Aorta (tissue), 5 donors: ENCODE measurements around the gene VARS2. TPM values are rescaled to one million over a fixed set of nuclear protein-coding genes. Genes with fewer than 3 reads are reported as not detected.
"Not testable (repeated sequence)": the region's sequence is repeated elsewhere in the genome, so short reads cannot be mapped to it uniquely, and the experiment has no call there.

ENCODE experiments used
- ATAC-seq: fragments of 200-7000 bp; cut with Tn5 transposase; one replicate; pipeline ENCODE4 v1.9.1; 2022; ENCODE audit warnings: moderate library complexity; ENCODE audit not compliant: low FRiP score
- DNase-seq, 2 donors: peaks; one replicate each; pipeline ENCODE4 v3.0.0-alpha.2; 2020
- H3K27ac ChIP-seq, 2 donors: one replicate each; pipeline ENCODE4 v1.5.1; 2013; ENCODE audit warnings: low read length in 2 of 2, mild to moderate bottlenecking in 2 of 2, moderate library complexity in 2 of 2, control low read depth in 1 of 2, inconsistent platforms in 1 of 2, low read depth in 1 of 2
- H3K27me3 ChIP-seq, 2 donors: one replicate each; pipeline ENCODE4 v1.6.1; 2013; ENCODE audit warnings: control low read depth in 1 of 2, low read length in 1 of 2, mild to moderate bottlenecking in 1 of 2, moderate library complexity in 1 of 2; ENCODE audit not compliant: insufficient read depth in 2 of 2, control insufficient read depth in 1 of 2
- H3K36me3 ChIP-seq, 2 donors: one replicate each; pipeline ENCODE4 v1.6.1; 2013; ENCODE audit warnings: control low read depth in 1 of 2, low read length in 1 of 2, mild to moderate bottlenecking in 1 of 2; ENCODE audit not compliant: insufficient read depth in 2 of 2, control insufficient read depth in 1 of 2
- H3K4me1 ChIP-seq, 2 donors: one replicate each; pipeline ENCODE4 v1.6.1; 2013; ENCODE audit warnings: low read length in 2 of 2, control low read depth in 1 of 2, mild to moderate bottlenecking in 1 of 2, moderate library complexity in 1 of 2; ENCODE audit not compliant: insufficient read depth in 2 of 2, control insufficient read depth in 1 of 2
- H3K4me3 ChIP-seq, 2 donors: one replicate each; pipeline ENCODE4 v1.5.1; 2013; ENCODE audit warnings: low read length in 2 of 2, control low read depth in 1 of 2, mild to moderate bottlenecking in 1 of 2
- H3K9me3 ChIP-seq: one replicate; pipeline ENCODE4 v1.6.1; 2013; ENCODE audit warnings: mild to moderate bottlenecking, low read length; ENCODE audit not compliant: control insufficient read depth
- WGBS, 2 donors: extraction: QIAGEN DNeasy Blood & Tissue Kit; methylation state at CpG; one replicate each; pipeline ENCODE4 v1.1.7; 2013; 5-methylcytosine and 5-hydroxymethylcytosine counted together
- intact Hi-C, 2 donors: fragments of 100-400 bp; cut with DNase I; formaldehyde crosslinking; loops; one replicate each; pipeline versions ENCODE4 v1.14.2 to v1.15.0; 2022
- long read RNA-seq, 2 donors: library from polyadenylated mRNA; unstranded; transcript quantifications; one replicate each; pipeline ENCODE4 v2.0.0, GENCODE V29; 2020 to 2021
- polyA plus RNA-seq, 2 donors: library from polyadenylated mRNA; stranded (reverse); fragments of 200-250 nt; gene quantifications; one replicate each; pipeline ENCODE4 v1.2.3, GENCODE V29; 2013
- total RNA-seq, 2 donors: library from RNA; stranded (reverse); fragmentation: NEBNext Ultra II Directional; extraction: Animal tissue kit (Norgen Biotek cat#: 25700); gene quantifications; one replicate each; pipeline ENCODE4 v1.2.1, GENCODE V29; 2021
- donor health status: healthy with polysubstance abuse.
- donor health status: Bipolar disorder and iron deficiency.
- donor health status: DM: no; HTN: no; CAD: no.
- donor health status: DM: no; HTN: no; CAD: no.
- donor health status: DM: yes; HTN: yes; CAD: no.

Gene VARS2
- total RNA-seq = 10 to 100 TPM; 16.0 to 19.1 TPM
- polyA plus RNA-seq = 10 to 100 TPM in 1 of 2 donors, 1 to 10 TPM in 1; 9.6 to 65.7 TPM
- long read RNA-seq, donor 1, partial matches to known transcripts = 13 of 17 reads
- long read RNA-seq, donor 1, other reads (novel, unspliced or antisense) = 4 of 17 reads
- long read RNA-seq, donor 2, partial matches to known transcripts = 5 of 11 reads
- long read RNA-seq, donor 2, other reads (novel, unspliced or antisense) = 5 of 11 reads

DNA sequence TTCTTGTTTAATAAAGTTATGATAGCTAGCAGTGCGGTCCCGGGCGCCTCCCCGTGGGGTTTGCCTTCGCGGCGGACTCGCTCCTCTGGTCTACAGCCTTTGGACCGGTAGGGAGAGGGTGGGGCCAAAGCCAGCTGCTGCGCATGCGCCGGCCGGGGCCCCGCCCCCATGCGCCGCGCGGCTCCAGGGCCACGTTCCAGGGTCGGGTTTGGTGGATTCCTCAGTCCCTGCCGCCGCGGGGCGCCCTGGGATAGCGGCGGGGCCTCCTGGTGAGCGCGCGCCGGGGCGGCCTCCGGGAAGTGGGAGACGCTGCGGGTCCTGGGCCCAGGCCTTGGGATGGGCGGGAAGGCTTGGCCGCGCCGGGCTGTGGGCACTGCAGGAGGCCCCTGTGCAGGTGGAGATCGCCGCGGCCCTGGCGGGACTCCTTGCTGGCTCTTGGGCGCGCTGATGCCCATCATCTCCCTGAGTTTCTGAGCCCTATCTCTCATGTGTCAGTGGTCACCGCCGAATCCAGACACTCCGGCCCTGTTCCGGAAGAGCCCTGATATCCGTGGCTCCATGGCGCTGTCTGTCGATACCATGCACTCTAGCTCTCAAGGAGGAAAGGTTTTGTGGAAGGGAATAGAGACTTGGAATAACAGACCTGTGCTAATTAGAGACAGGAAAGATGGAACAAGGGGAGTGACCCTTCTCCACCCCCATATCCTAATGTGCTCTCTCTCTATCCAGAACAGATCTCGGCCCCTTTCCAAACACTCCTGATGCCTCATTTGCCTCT lies at the start of gene VARS2:
VARS2 (plus strand) TSS at position 163 of the 778 bp plus-strand sequence; CDS start at position 762, 599 bp downstream.
- Histone ChIP-seq H3K9me3 (no peaks in the 10 kb centered on the region), H3K36me3 (peaks cover 0 to 2% of the 10 kb centered on the region in 2 donors), H3K27me3 (no peaks in the 10 kb centered on the region), H3K4me3 (peak within 1 kb of the TSS; percentile 28 to 33), H3K27ac (peak within 1 kb of the TSS; percentile 33 to 72), H3K4me1 (peaks cover 0 to 1% of the 10 kb centered on the region in 2 donors)
- 0 to 1% methylated on average over 36 to 52 of the region's 52 CpGs for WGBS, 2 donors
- DNase-seq (peak; percentile 93 to 96), ATAC-seq (peak; percentile 96)
- intact Hi-C loops = no loop called here

DNA sequence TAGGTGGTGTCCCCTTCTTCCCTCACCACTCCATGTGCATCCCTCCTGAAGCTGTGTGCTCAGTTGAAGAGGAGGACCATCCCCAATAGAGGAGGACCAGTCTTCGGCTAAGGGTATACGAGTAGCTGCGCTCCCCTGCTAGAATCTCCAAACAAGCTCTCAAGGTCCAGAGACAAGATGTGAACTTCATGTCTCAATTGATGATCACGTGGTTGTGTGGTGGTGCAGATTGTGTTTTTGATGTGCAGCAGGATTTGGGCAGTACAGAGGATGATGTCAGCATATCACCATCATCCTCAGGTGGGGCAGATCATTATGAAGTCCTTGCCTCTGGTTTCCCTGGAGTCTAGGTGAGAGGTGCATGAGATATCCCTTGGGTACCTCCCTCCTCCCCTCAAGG lies 49.7 kb upstream of the VARS2 start:
- 81 to 85% methylated on average over 4 of the region's 4 CpGs for WGBS, 2 donors
- ATAC-seq = no peak

DNA sequence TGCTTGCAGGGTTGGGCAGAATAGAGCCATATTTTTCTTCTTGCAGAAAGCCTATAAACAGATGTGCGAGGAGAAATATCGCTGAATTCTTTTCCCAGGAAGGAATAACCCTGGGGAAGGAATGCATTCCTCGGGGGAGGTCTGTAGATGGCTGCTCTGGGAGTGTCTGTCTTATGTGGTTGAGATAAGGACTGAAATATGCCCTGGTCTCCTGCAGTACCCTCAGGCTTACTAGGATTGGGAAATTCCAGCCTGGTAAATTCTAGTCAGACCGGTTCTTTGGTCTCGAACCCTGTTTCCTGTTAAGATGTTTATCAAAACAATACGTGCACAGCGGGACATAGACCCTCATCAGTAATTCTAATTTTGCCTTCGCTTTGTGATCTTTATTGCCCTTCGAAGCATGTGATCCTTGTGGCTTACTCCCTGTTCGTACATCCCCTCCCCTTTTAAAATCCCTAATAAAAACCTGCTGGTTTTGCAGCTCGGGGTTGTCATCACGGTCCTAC lies 44.7 kb upstream of the VARS2 start:
- H3K4me3 ChIP-seq, H3K4me1 ChIP-seq, H3K9me3 ChIP-seq, H3K27ac ChIP-seq, DNase-seq, intact Hi-C loops, ATAC-seq, H3K36me3 ChIP-seq, H3K27me3 ChIP-seq: not testable (repeated sequence)
- 37 to 44% methylated on average over 12 of the region's 12 CpGs for WGBS, 2 donors

More for the DNA sequence above, 49.7 kb upstream of the VARS2 start:
- DNase-seq = no peak
- no peak overlapping the region for H3K4me3 ChIP-seq
- H3K27ac ChIP-seq = no peak overlapping the region
- no peaks in the 10 kb centered on the region for H3K36me3 ChIP-seq
- no peaks in the 10 kb centered on the region for H3K27me3 ChIP-seq
- intact Hi-C loops = no loop called here
- H3K9me3 ChIP-seq = no peaks in the 10 kb centered on the region
- no peaks in the 10 kb centered on the region for H3K4me1 ChIP-seq

DNA sequence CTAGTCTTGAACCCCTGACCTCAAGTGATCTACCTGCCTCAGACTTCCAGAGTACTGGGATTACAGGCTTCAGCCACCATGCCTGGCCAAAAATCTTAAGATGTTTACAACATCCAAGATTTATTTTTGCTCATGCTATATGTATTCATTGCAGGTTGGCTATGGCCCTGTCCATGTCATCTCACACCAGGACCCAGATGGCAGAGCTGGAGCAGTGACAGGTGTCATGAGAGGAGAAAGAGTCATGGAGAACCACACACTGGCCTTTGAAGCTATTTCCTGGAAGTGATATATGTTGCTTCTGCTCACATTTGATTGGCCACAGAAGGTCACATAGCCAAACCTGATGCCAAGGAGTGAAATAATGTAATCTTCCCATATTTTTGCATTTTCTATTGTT lies 43.5 kb upstream of the VARS2 start:
- no peak overlapping the region for H3K27ac ChIP-seq
- intact Hi-C loops = loop anchor here in 1 of 2 donors (10.0 kb wide), 1 partner anchor 196 kb away; the partner anchor contains the start of gene DHX16
- no peaks in the 10 kb centered on the region for H3K36me3 ChIP-seq
- no peak for DNase-seq
- no peak for ATAC-seq
- no peak overlapping the region for H3K4me3 ChIP-seq
- no peaks in the 10 kb centered on the region for H3K4me1 ChIP-seq
- H3K27me3 ChIP-seq = no peaks in the 10 kb centered on the region
- H3K9me3 ChIP-seq = no peaks in the 10 kb centered on the region

DNA sequence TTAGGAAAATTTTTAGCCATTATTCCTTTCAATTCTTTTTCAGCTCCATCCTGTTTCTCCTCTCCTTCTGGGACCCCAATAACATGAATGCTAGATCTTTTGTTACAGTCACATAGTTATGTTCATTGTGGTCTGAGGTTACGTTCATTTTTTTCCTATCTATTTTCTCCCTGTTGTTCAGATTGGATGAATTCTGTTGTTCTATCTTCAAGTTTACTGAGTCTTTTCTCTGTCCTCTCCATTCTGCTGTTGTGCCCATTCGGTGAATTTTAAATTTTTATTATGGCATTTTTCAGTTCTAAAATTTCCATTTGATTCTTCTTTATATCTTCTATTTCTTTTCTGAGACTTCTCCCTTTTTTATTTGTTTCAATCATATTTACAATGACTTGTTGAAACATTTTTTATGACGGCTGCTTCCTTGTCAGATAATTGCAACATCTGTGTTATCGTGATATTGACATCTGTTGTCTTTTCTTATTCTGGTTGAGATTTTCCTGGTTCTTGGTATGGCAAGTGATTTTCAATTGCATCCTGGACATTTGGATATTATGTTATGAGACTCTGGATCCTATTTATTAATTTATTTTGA lies 42.4 kb upstream of the VARS2 start:
- DNase-seq (no peak), ATAC-seq (no peak)
- no peaks in the 10 kb centered on the region for H3K27me3 ChIP-seq
- H3K4me1 ChIP-seq = no peaks in the 10 kb centered on the region
- intact Hi-C loops = loop anchor here in 1 of 2 donors (10.0 kb wide), 1 partner anchor 197 kb away; the partner anchor contains the start of gene DHX16
- no peak overlapping the region for H3K27ac ChIP-seq
- H3K36me3 ChIP-seq = no peaks in the 10 kb centered on the region
- no peaks in the 10 kb centered on the region for H3K9me3 ChIP-seq
- 78 to 81% methylated on average over 4 of the region's 4 CpGs for WGBS, 2 donors
- H3K4me3 ChIP-seq = no peak overlapping the region

DNA sequence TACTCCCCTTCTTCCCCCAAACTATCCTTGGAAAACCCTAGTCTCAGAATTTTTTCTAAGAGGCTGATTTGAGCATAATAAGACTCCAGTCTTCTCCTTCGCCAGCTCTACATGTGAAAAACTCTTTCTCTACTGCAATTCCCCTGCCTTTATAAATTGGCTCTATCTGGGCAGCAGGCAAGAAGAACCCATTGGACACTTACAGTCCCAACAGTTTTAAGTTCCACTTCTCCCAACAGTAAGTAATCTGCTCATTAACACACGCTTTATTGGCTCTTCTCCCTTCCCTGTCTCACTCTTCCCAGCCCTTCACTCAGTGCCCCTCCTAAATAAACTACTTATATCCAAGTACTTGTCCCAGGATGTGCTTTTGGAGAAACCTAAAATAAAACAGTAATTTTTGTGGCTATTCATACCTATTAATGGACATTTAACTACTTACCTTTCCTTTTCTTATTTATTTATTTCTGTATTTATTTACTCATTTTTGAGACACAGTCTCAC lies 40.8 kb upstream of the VARS2 start:
- intact Hi-C loops = loop anchor here in 1 of 2 donors (10.0 kb wide), 1 partner anchor 198 kb away; the partner anchor contains the start of gene DHX16

DNA sequence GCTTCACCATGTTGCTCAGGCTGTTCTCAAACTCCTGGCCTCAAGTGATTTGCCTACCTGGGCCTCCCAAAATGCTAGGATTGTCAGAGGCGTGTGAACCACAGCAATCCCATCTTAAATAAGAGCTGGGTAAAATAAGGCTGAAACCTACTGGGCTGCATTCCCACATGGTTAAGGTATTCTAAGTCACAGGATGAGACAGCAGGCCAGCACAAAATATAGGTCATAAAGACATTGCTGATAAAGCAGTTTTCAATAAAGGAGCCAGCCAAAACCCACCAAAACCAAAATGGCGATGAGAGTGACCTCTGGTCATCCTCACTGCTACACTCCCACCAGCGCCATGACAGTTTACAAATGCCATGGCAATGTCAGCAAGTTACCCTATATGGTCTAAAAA lies 40.2 kb upstream of the VARS2 start:
- not testable (repeated sequence) for H3K27ac ChIP-seq, H3K36me3 ChIP-seq, H3K4me3 ChIP-seq, ATAC-seq, H3K9me3 ChIP-seq, DNase-seq, H3K4me1 ChIP-seq, H3K27me3 ChIP-seq
- intact Hi-C loops = loop anchor here in 1 of 2 donors (10.0 kb wide), 1 partner anchor 199 kb away; the partner anchor contains the start of gene DHX16
- WGBS, 2 donors = 95 to 100% methylated on average over 3 of the region's 3 CpGs

More for the DNA sequence above, 40.8 kb upstream of the VARS2 start:
- Histone ChIP-seq H3K27ac (no peak overlapping the region), H3K4me3 (no peak overlapping the region), H3K27me3 (no peaks in the 10 kb centered on the region), H3K36me3 (no peaks in the 10 kb centered on the region), H3K9me3 (no peaks in the 10 kb centered on the region), H3K4me1 (no peaks in the 10 kb centered on the region)
- DNase-seq (no peak), ATAC-seq (no peak)
- WGBS, 2 donors = 97 to 98% methylated on average over 2 of the region's 2 CpGs

DNA sequence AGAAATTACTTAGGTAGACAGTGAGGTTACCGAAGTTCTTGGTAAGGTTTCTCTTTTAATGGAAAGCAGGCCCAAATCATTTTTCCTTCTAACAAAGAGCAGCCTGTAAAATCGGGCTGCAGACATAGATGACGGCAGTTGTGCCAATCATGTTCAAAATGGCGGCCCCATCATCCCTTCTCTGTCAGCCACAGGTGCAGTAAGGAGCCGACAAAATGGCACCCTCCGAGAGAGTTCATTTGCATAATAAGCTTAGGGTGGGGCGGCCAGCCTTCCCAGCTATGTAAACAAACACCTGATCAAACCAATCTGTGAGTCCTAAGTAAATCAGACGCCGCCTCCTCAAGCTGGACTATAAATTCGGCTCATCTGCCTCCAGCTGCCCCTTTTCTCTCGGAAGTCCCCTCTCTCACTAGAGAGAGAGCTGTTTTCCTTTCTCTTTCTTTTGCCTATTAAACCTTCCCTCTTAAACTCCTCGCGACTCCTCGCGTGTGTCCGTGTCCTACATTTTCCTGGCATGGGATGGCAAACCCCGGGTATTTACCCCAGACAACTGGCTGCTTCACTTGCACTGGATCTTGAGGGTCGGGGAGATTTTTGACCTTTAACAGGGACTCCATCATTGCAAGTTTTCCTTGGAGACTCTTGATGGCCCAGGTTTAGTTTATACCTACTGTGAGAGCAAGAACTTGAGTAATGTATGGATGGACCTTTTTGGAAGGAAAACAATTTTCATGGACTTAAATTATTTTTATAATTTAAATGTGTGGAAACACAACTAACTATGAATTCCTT lies 38.6 kb upstream of the VARS2 start:
- WGBS, 2 donors = 89 to 90% methylated on average over 18 of the region's 18 CpGs
- no peak for ATAC-seq
- intact Hi-C loops = loop anchor here (2.0 to 10.0 kb wide), 3 partner anchors 45 to 201 kb away; partner anchors contain the start of genes FLOT1 (in 2 of the 2), IER3 (in 2 of the 2) and DHX16 (in 1 of the 2)
- H3K4me3 ChIP-seq = no peak overlapping the region
- no peak overlapping the region for H3K27ac ChIP-seq
- no peak for DNase-seq
- H3K36me3 ChIP-seq = no peaks in the 10 kb centered on the region
- no peaks in the 10 kb centered on the region for H3K4me1 ChIP-seq
- H3K27me3 ChIP-seq = no peaks in the 10 kb centered on the region
- H3K9me3 ChIP-seq = no peaks in the 10 kb centered on the region
